DMS153 (cell line): Measurements from ENCODE around the gene MXD3.
"Not testable (repeated sequence)": the region's sequence is repeated elsewhere in the genome, so short reads cannot be mapped to it uniquely, and the experiment has no call there.

Experiments used
- DNase-seq: peaks from one replicate; lab custom pipeline; 2025; lab: John Stamatoyannopoulos, UW

MXD3 gene

DNA sequence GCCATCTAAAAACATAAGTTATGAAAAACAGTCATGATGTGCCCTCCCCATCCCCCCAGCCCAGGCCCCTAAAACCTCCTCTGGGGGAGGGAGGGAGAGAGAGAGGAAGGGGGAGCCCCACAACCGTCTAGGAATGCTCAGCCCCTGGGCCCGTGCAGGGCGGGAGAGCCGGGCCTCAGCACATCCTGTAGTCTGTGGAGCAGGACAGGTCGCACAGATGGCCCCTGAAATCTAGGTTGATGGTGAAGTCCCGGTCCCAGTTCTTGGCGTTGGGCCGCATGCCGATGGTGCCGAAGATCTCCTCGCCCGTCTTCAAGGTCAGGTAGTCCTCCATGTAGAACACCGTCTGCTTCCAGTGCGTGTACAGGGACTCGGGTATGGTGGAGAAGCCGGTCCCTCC is 46.3 kb downstream of the MXD3 start:
- no peak for DNase-seq

DNA sequence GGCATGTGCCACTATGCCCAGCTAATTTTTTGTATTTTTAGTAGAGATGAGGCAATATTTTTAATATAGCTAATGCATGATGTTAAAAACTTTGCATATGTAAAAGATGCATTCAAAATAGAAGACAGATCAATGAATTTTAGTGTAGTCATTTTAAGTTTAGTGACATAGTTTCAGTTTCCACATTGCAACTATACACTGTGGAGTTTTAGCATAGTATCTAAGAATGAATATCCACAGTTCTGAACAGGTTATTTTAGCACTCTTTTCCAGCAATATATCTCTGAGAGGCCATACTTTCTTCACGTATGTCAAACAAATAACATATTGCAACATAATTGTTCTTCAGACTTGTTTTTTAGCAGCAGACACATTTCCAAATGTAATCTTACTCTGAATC is 47.5 kb downstream of the MXD3 start:
- DNase-seq, result no peak

DNA sequence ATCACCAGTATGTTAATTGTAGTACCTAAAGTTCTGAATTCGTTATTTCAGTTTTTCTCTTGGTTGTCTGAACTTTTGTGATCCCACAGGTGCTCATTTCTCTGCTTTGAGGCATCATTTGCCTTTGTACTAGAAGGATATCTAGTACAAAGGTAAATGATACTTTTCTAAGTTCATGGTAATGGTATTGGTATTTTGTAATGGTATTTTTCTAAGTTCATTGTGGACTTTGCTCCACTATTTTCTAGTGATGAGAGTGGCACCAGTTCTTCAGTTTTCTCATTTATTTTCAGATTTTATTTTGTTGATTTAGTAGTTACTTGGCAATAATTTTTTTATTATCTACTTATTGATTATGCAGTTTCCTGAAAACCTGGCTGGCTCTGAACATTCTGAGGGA is 50.2 kb downstream of the MXD3 start:
- DNase-seq, result no peak

DNA sequence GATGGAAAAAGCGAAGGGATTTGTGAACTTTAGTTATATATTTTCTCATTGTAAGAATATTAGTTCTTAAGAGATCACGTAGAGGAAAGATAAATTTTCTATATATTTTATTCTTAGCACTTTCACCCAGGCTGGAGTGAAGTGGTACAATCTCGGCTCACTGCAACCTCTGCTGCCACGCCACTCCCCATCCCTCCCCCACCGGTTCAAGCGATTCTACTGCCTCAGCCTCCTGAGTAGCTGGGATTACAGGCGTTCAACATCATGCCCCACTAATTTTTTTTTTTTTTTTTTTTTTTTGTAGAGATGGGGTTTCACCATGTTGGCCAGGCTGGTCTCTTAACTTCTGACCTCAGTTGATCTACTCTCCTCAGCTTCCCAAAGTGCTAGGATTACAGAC is 50.7 kb downstream of the MXD3 start:
- DNase-seq, result no peak

DNA sequence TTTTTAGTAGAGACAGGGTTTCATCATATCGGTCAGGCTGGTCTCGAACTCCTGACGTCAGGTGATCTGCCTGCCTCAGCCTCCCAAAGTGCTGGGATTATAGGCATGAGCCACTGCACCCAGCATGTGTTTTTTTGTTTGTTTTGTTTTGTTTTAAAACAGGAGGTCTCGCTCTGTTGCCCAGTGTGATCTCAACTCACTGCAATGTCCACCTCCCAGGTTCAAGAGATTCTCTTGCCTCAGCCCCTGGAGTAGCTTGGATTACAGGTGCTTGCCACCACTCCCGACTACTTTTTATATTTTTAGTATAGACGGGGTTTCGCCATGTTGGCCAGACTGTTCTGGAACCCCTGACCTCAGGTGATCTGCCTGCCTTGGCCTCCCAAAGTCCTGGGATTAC is 53.0 kb downstream of the MXD3 start:
- DNase-seq, result not testable (repeated sequence)
